ENCODE data around the gene SLC24A5. TPM values are rescaled to one million over a fixed set of nuclear protein-coding genes. Genes with fewer than 3 reads are reported as not detected.

The SLC24A5 gene
- total RNA-seq, 1 donor: not detected

- no peak overlapping the region for H2AFZ ChIP-seq (ENCODE audit: low read length)
- TF ChIP-seq CTCF (IDR thresholded peaks at IDR 0.05; ENCODE audit: extremely low read depth, low read depth, low read length): peak; percentile 38
- no peak overlapping the region for H3K4me2 ChIP-seq (ENCODE audit: insufficient read depth, low read length)
- H3K36me3 ChIP-seq (ENCODE audit: insufficient read depth, low read length): no peaks in the 10 kb centered on the region
- peaks cover 3% of the 10 kb centered on the region for H3K27me3 ChIP-seq (ENCODE audit: insufficient read depth, low read length)
- H3K4me1 ChIP-seq (ENCODE audit: insufficient read depth, low read length): no peaks in the 10 kb centered on the region
- H3K27ac ChIP-seq (ENCODE audit: low read depth, low read length): no peak overlapping the region
- no peaks in the 10 kb centered on the region for H3K79me2 ChIP-seq (ENCODE audit: insufficient read depth, low read length)
- DNase-seq (ENCODE audit: insufficient read length, low spot score, missing footprints): no peak
- H3K9me3 ChIP-seq (ENCODE audit: low read depth, low read length): no peaks in the 10 kb centered on the region
- no peaks in the 10 kb centered on the region for H4K20me1 ChIP-seq (ENCODE audit: insufficient read depth, low read length)
- H3K4me3 ChIP-seq (ENCODE audit: insufficient read depth, low read length): no peak overlapping the region
Observed at GRCh38 chr15:48112242-48112641, 8.5 kb upstream of the SLC24A5 start.

GRCh38 chr15:48119277-48119676, 1.5 kb upstream of the SLC24A5 start:
- no peak for TF ChIP-seq CTCF (IDR thresholded peaks at IDR 0.05; ENCODE audit: extremely low read depth, low read depth, low read length)
- Histone ChIP-seq H3K27ac (ENCODE audit: low read depth, low read length) (no peak overlapping the region), H2AFZ (ENCODE audit: low read length) (no peak overlapping the region), H3K4me1 (ENCODE audit: insufficient read depth, low read length) (no peaks in the 10 kb centered on the region), H3K79me2 (ENCODE audit: insufficient read depth, low read length) (no peaks in the 10 kb centered on the region), H3K9me3 (ENCODE audit: low read depth, low read length) (no peaks in the 10 kb centered on the region), H3K36me3 (ENCODE audit: insufficient read depth, low read length) (no peaks in the 10 kb centered on the region), H3K4me2 (ENCODE audit: insufficient read depth, low read length) (no peak overlapping the region), H3K4me3 (ENCODE audit: insufficient read depth, low read length) (no peak overlapping the region), H3K27me3 (ENCODE audit: insufficient read depth, low read length) (no peaks in the 10 kb centered on the region), H4K20me1 (ENCODE audit: insufficient read depth, low read length) (no peaks in the 10 kb centered on the region)
- DNase-seq (ENCODE audit: insufficient read length, low spot score, missing footprints): no peak

GRCh38 chr15:48121849-48122248, 1.1 kb downstream of the SLC24A5 start:
- Histone ChIP-seq H3K27ac (ENCODE audit: low read depth, low read length) (no peak overlapping the region), H3K36me3 (ENCODE audit: insufficient read depth, low read length) (no peaks in the 10 kb centered on the region), H3K4me2 (ENCODE audit: insufficient read depth, low read length) (no peak overlapping the region), H2AFZ (ENCODE audit: low read length) (no peak overlapping the region), H3K4me1 (ENCODE audit: insufficient read depth, low read length) (no peaks in the 10 kb centered on the region), H3K4me3 (ENCODE audit: insufficient read depth, low read length) (no peak overlapping the region), H3K27me3 (ENCODE audit: insufficient read depth, low read length) (no peaks in the 10 kb centered on the region), H3K9me3 (ENCODE audit: low read depth, low read length) (no peaks in the 10 kb centered on the region), H4K20me1 (ENCODE audit: insufficient read depth, low read length) (no peaks in the 10 kb centered on the region), H3K79me2 (ENCODE audit: insufficient read depth, low read length) (no peaks in the 10 kb centered on the region)
- TF ChIP-seq CTCF (IDR thresholded peaks at IDR 0.05; ENCODE audit: extremely low read depth, low read depth, low read length): no peak
- DNase-seq (ENCODE audit: insufficient read length, low spot score, missing footprints): no peak

GRCh38 chr15:48126667-48127355, 6.0 kb downstream of the SLC24A5 start:
- Histone ChIP-seq H3K27me3 (ENCODE audit: insufficient read depth, low read length) (no peaks in the 10 kb centered on the region), H3K4me3 (ENCODE audit: insufficient read depth, low read length) (no peak overlapping the region), H3K9me3 (ENCODE audit: low read depth, low read length) (no peaks in the 10 kb centered on the region), H3K4me2 (ENCODE audit: insufficient read depth, low read length) (no peak overlapping the region), H3K79me2 (ENCODE audit: insufficient read depth, low read length) (no peaks in the 10 kb centered on the region), H3K27ac (ENCODE audit: low read depth, low read length) (no peak overlapping the region), H3K4me1 (ENCODE audit: insufficient read depth, low read length) (no peaks in the 10 kb centered on the region), H3K36me3 (ENCODE audit: insufficient read depth, low read length) (no peaks in the 10 kb centered on the region), H2AFZ (ENCODE audit: low read length) (no peak overlapping the region), H4K20me1 (ENCODE audit: insufficient read depth, low read length) (no peaks in the 10 kb centered on the region)
- DNase-seq (ENCODE audit: insufficient read length, low spot score, missing footprints): peak; percentile 19
- no peak for TF ChIP-seq CTCF (IDR thresholded peaks at IDR 0.05; ENCODE audit: extremely low read depth, low read depth, low read length)

Data from osteoblast (primary cell).